Measurements from ENCODE around the gene LRP11. TPM values are rescaled to one million over a fixed set of nuclear protein-coding genes. Genes with fewer than 3 reads are reported as not detected.

The LRP11 gene
- polyA plus RNA-seq, 10 donors = 16.4 to 33.0 (median 23.8) TPM

DNA sequence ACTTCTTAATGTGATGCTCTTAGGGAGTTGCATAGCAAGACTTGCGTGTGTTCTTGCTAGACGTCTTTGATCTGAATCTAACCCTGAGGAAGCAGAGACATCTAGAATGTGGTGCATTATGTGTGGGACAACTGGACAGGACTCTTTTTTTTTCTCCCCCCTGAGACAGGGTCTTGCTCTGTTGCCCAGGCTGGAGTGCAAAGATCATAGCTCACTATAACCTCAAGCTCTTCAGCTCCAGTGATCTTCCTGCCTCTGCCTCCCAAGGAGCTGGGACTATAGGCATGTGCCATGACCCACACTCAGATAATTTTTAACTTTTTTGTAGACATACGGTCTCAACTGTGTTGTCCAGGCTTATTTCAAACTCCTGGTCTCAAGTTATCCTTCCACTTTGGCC, 80.6 kb downstream of the LRP11 start:
- DNase-seq = no peak

- no peak for DNase-seq
Measured at GRCh38 chr6:149782337-149782736, 81.8 kb downstream of the LRP11 start.

GRCh38 chr6:149781715-149782114, 82.4 kb downstream of the LRP11 start:
- DNase-seq = no peak

- DNase-seq = no peak
Measured at GRCh38 chr6:149779644-149779963, 84.6 kb downstream of the LRP11 start.

DNA sequence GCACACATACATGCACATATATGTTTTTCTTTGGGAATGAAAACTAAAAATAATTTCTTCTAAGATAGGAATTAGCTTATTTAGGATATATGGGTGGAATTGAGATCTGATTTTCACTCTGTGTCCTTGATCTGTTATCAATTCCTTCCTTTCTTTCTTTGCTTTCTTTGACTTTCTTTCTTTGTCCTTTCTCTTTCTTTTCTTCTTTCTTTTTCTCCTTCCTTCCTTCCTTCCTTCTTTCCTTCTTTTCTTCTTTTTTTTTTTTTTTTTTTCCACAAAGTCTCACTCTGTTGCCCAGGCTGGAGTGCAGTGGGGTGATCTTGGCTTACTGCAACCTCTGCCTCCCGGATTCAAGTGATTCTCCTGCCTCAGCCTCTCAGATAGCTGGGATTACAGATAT, 86.5 kb downstream of the LRP11 start:
- DNase-seq = no peak

- DNase-seq = no peak
Measured at GRCh38 chr6:149771925-149772324, 92.2 kb downstream of the LRP11 start.

- no peak for DNase-seq
Measured at GRCh38 chr6:149771185-149771584, 93.0 kb downstream of the LRP11 start.

DNA sequence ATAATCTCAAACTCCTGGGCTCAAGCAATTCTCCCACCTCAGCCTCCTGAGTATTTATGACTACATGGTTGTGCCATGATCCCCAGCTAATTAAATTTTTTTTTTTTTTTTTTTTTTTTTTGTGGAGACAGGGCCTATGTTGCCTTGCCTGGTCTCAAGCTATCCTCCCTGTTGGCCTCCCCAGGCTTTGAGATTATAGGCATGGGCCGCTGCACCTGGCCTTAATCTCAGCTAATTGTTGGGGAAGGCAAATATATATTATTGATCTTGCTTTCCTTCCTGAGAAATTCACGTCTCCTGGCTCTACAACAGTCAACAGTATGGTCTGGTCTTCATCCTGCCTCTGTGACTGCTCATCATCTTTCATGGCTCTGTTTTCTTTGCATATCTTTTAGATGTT, 94.5 kb downstream of the LRP11 start:
- no peak for DNase-seq

Other genes with a start within 250 kb of the LRP11 start
- 10 to 100 TPM; 17.0 to 25.7 (median 21.2) TPM for gene KATNA1, start 215.6 kb downstream of the LRP11 start, polyA plus RNA-seq (ENCODE audit: insufficient read length in 10 of 10)
- 10 to 100 TPM; 14.2 to 24.2 (median 20.4) TPM for gene LATS1, start 146.3 kb downstream of the LRP11 start, polyA plus RNA-seq (ENCODE audit: insufficient read length in 10 of 10)
- 10 to 100 TPM; 16.5 to 25.5 (median 23.8) TPM for gene NUP43, start 117.8 kb downstream of the LRP11 start, polyA plus RNA-seq (ENCODE audit: insufficient read length in 10 of 10)
- 10 to 100 TPM; 62.6 to 85.9 (median 73.1) TPM for gene PCMT1, start 114.6 kb downstream of the LRP11 start, polyA plus RNA-seq (ENCODE audit: insufficient read length in 10 of 10)
- gene RAET1E, start 33.8 kb upstream of the LRP11 start, polyA plus RNA-seq (ENCODE audit: insufficient read length in 10 of 10) = 1 to 10 TPM in 2 of 10 donors, under 1 TPM in 8; 0.42 to 1.2 (median 0.83) TPM
- under 1 TPM in 7 of 10 donors, not detected in 3; 0.19 to 0.56 (median 0.29) TPM for gene RAET1G, start 58.8 kb upstream of the LRP11 start, polyA plus RNA-seq (ENCODE audit: insufficient read length in 10 of 10)
- gene ULBP2, start 77.7 kb upstream of the LRP11 start, polyA plus RNA-seq (ENCODE audit: insufficient read length in 10 of 10) = under 1 TPM; 0.12 to 0.81 (median 0.44) TPM
- gene ULBP1, start 99.6 kb upstream of the LRP11 start, polyA plus RNA-seq (ENCODE audit: insufficient read length in 10 of 10) = under 1 TPM; 0.19 to 0.65 (median 0.52) TPM
- gene RAET1L, start 161.2 kb upstream of the LRP11 start, polyA plus RNA-seq (ENCODE audit: insufficient read length in 10 of 10) = under 1 TPM in 3 of 10 donors, not detected in 7; 0.15 to 0.33 (median 0.24) TPM
- 1 to 10 TPM; 1.4 to 3.0 (median 1.9) TPM for gene ULBP3, start 204.8 kb upstream of the LRP11 start, polyA plus RNA-seq (ENCODE audit: insufficient read length in 10 of 10)

Measured in muscle of back (tissue), 11 donors.